GM19035 (cell line): ENCODE results near the gene DYRK1A.

Source experiments
- ATAC-seq: cut with Tn5 transposase; IDR thresholded peaks from one replicate; pipeline ENCODE4 v1.9.1; 2021; ENCODE audit not compliant: unreplicated experiment

The DYRK1A gene

GRCh38 chr21:37365517-37366481, 774 bp upstream of the DYRK1A start:
- peak; percentile 41 for ATAC-seq

DNA sequence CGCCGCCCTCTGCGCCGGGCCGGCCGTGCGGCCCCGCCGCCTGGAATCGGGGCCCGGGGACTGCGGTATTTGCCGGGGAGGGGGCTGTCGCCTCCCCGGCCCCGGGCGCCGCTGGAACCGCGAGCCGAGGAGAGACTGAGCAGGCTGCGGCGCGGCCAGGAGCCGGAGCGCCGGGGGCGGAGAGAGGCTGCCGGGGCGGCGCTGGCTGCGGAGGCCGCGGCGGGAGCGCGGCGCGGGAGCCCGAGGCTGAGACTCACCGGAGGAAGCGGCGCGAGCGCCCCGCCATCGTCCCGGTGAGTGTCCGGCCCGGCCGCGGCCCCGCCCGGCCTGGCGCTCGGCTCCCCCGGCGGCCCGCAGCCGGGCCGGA, 746 bp downstream of the DYRK1A start:
- ATAC-seq: peak; percentile 1

- no peak for ATAC-seq
Measured at GRCh38 chr21:37367703-37368540, 1.3 kb downstream of the DYRK1A start.

DNA sequence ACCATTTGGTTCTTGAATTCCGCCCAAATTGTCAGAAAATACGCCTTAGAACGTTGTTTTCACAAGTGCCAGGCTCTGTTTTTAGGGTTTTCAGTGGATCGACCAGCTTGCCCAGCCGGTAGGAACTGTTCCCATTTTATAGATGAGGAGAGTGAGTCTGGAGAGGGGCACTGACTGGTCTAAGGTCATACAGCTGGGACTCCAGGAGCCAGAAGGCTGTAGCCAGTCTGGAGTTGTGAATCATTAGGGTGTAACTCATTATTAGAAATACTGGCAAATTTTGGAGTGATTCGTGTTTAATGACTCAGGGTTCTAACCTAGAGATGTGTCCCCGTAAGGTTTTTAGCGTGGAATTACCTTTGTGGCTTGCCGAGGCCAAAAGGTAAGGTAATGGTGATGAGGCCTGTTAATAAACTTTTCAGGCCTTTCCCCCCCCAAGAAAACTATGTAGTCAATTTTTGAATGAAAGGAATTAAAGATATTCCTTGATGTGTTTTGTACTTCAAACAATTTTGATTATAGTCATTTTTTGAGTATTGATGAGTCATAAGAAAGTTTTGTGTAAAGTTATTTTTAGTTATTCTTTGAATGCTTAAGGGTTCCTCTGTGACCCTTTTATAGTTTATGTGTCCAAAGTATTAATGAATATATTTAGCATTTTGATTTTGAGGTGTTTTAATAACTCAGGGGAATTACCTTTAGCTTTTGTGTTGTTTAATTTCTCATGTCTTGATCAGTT, 2.1 kb downstream of the DYRK1A start:
- no peak for ATAC-seq

- no peak for ATAC-seq
Measured at GRCh38 chr21:37369307-37369854, 2.8 kb downstream of the DYRK1A start.

GRCh38 chr21:37370152-37371040, 3.8 kb downstream of the DYRK1A start:
- ATAC-seq: no peak

DNA sequence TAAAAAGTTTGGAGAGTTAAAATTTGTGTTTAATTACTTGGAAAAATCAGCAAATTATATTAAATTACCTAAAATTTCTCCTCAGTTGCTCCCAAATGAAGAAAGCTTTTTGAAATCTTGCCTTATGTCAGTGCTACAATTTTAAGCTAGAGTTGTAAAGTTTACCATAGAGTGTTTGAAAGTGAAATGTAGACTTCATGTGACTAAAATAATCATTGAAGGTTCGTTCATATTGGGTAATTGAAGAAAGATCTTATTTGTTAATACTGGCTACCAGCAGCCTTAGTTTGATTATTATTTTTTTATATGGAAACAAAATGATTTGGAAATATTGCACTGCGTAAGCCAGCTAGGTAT, 4.4 kb downstream of the DYRK1A start:
- ATAC-seq: no peak

- no peak for ATAC-seq
Measured at GRCh38 chr21:37372127-37372731, 5.7 kb downstream of the DYRK1A start.

- no peak for ATAC-seq
Measured at GRCh38 chr21:37372951-37373350, 6.4 kb downstream of the DYRK1A start.

DNA sequence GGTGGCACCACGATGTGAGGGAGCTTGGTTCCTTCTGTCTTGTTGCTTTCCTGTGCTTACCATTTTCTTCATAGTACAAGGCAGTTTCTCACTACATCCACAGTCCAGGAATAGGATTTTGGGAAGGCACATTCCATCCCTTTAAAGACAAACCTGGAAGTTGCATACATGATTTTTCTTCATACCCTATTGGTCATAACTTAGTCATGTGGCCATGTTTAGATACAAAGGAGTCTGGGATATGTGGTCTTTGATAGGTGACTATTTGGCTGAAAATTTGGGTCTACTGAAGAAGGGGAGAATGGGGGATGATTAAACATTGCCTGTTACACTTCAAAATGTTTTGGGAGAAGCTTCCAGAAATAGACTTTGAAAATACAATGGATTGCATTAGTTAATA, 7.0 kb downstream of the DYRK1A start:
- no peak for ATAC-seq

GRCh38 chr21:37374027-37374426, 7.5 kb downstream of the DYRK1A start:
- ATAC-seq: no peak

DNA sequence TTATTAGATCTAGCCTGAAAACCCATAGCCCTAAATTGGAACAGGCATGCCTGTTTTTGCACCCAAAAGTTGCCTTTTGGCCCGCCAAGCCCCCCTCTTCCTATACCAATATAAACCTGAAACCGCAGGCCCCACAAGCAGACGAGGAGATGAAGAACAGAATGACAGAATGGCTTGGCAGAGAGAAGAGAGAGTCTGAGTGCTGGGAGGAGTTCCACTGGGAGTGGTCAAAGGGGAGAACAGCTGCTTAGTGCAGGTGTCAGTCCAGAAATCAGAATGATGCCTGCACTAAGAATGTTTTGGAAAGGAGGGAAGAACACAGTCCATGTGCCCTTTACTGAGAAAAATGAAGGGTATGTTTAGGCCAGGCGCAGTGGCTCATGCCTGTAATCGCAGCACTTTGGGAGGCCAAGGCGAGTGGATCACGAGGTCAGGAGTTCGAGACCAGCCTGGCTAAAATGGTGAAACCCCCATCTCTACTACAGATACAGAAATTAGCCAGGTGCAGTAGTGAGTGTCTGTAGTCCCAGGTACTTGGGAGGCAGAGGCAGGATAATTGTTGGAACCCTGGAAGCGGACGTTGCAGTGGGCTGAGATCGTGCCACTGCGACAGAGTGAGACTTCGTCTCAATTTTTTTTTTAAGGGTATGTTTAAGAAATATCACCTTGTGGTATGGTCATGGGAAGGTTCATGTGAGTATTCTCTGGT, 9.4 kb downstream of the DYRK1A start:
- no peak for ATAC-seq

DNA sequence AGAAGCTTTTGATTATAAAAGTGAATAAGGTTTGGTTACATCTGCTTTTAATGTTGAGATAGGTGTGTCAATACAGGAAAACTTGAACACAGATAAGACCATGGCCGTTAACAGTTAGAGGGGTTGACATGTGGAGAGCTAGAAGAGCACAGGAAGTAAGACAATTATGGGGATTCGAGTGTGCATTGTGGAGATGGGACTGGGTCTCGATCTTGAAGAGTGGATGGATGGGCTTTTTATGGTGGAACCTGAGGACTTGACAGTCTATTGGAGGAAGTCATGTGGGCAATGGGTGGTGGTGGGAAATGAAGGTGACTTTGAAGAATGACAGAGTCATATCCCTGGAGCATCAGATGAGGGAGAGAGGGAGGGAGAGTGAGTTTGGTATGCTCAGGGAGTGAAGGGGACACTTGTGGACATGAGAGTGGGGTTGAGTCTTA, 12.1 kb downstream of the DYRK1A start:
- ATAC-seq: no peak

GRCh38 chr21:37380349-37381323, 14.1 kb downstream of the DYRK1A start:
- ATAC-seq: no peak

GRCh38 chr21:37381883-37382585, 15.5 kb downstream of the DYRK1A start:
- no peak for ATAC-seq

- no peak for ATAC-seq
Measured at GRCh38 chr21:37383086-37383485, 16.5 kb downstream of the DYRK1A start.

GRCh38 chr21:37383784-37384311, 17.3 kb downstream of the DYRK1A start:
- no peak for ATAC-seq
